ENCODE results near the gene SCMH1.

GRCh38 chr1:41281334-41281733, 39.2 kb upstream of the SCMH1 start:
- TF ChIP-seq POLR2AphosphoS5 (IDR thresholded peaks at IDR 0.05) = no peak
- no peak for TF ChIP-seq CTCF (IDR thresholded peaks at IDR 0.05)
- TF ChIP-seq POLR2A (IDR thresholded peaks at IDR 0.05) = no peak

Data from breast epithelium (tissue), 3 donors.